Progenitor cell of endocrine pancreas (in vitro differentiated cells): Measurements from ENCODE around the gene RNU2-63P. TPM values are rescaled to one million over a fixed set of nuclear protein-coding genes. Genes with fewer than 3 reads are reported as not detected.
"Not testable (repeated sequence)": the region's sequence is repeated elsewhere in the genome, so short reads cannot be mapped to it uniquely, and the experiment has no call there.

ENCODE experiments used
- DNase-seq: peaks from one replicate; pipeline ENCODE4 v3.0.0; 2021; ENCODE audit warnings: low spot score; ENCODE audit not compliant: unreplicated experiment
- H3K27ac Mint-ChIP-seq: 2 replicates; pipeline ENCODE4 v1.8.0; 2021; ENCODE audit warnings: mild to moderate bottlenecking, moderate library complexity, mixed read lengths
- H3K27me3 Mint-ChIP-seq: 2 replicates; pipeline ENCODE4 v1.8.0; 2021; ENCODE audit warnings: mixed read lengths
- H3K36me3 Mint-ChIP-seq: 2 replicates; pipeline ENCODE4 v1.8.0; 2022; ENCODE audit warnings: mixed read lengths; ENCODE audit not compliant: insufficient read depth
- H3K4me1 Mint-ChIP-seq: 2 replicates; pipeline ENCODE4 v1.8.0; 2021; ENCODE audit warnings: low read depth, mixed read lengths
- H3K4me3 Mint-ChIP-seq: 2 replicates; pipeline ENCODE4 v1.8.0; 2021; ENCODE audit warnings: low read depth, mild to moderate bottlenecking, moderate library complexity, mixed read lengths
- H3K9me3 Mint-ChIP-seq: 2 replicates; pipeline ENCODE4 v1.8.0; 2021; ENCODE audit warnings: low read depth, mixed read lengths
- CTCF ChIP-seq: fragments of 200-600 bp; sonication (generic); IDR thresholded peaks from one replicate; pipeline ENCODE4 v1.5.0; 2021; ENCODE audit warnings: antibody characterized with exemption, mild to moderate bottlenecking; ENCODE audit not compliant: unreplicated experiment
- total RNA-seq: library from RNA; stranded (reverse); gene quantifications from 2 replicates; pipeline ENCODE4 v1.2.1, GENCODE V29; 2021

The RNU2-63P gene
- total RNA-seq, 1 donor from 2014 or later: 2.8 TPM

DNA sequence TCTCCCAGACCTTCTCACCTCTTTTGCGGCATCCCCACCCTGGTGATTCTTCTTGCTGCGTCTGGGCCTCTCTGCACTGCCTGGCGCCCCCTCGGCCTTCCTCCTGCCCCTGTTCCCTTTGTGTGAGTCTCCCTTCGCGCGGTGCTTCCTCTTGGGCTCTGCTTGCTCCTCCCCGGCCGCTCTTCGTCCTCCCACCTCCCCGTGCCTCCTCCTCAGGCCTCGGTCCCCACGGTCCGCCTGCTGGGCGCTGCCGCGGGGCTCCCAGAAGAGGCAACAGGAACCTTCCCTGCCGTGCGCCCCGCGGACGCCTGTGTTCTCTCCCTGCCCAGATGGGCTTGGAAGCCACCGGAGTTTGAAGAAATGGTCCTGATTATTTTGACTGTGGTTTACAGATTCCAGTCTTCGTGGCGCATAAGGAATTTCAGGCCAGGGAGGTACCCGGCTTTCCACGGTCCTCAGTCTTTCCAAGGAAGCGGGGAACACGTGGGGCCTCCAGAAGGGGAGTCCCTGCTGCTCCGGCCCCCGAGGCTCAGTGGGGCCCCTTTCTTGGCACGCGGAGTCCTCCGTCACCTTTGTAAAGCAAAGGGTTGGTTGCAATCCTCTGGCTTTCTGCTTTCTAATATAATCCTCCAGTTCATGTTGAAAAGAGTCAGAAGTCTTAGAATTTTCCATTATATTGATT, 13.1 kb downstream of the RNU2-63P start:
- Mint-ChIP-seq H3K9me3 (no peaks in the 10 kb centered on the region), H3K4me3 (no peak overlapping the region), H3K36me3 (no peaks in the 10 kb centered on the region), H3K27me3 (peaks cover 8% of the 10 kb centered on the region), H3K27ac (no peak overlapping the region), H3K4me1 (peaks cover 2% of the 10 kb centered on the region)
- no peak for DNase-seq
- TF ChIP-seq CTCF: no peak

DNA sequence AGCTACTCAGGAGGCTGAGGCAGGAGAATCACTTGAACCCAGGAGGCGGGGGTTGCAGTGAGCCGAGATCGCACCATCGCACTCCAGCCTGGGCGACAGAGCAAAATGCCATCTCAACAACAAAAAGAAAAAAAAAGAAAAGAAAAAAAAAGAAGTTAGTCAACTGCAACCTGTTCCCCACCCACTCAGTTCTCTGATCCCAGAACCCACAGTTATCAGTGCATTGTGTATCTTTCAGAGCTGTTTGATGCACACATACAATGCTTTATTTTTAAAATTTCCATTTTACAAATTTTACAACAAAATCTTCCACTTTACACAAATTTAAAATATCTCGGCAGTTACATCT, 14.0 kb downstream of the RNU2-63P start:
- H3K9me3 Mint-ChIP-seq: no peaks in the 10 kb centered on the region
- no peak for DNase-seq
- peaks cover 8% of the 10 kb centered on the region for H3K27me3 Mint-ChIP-seq
- H3K36me3 Mint-ChIP-seq: no peaks in the 10 kb centered on the region
- TF ChIP-seq CTCF: no peak
- H3K4me1 Mint-ChIP-seq: peaks cover 2% of the 10 kb centered on the region
- no peak overlapping the region for H3K4me3 Mint-ChIP-seq
- no peak overlapping the region for H3K27ac Mint-ChIP-seq

DNA sequence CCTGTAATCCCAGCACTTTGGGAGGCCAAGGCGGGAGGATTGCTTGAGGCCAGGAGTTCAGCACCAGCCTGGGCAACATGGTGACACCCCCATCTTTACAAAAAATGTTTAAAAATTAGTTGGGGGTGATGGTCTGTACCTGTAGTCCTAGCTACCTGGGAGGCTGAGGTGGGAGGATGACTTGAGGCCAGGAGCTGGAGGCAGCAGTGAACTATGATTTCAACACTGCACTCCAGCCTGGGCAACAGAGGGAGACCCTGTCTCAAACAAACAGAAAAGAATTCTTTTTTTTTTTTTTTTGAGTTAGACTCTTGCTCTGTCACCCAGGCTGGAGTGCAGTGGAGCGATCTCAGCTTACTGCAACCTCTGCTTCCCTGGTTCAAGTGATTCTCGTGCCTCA, 15.9 kb downstream of the RNU2-63P start:
- DNase-seq, H3K36me3 Mint-ChIP-seq, H3K27ac Mint-ChIP-seq, H3K9me3 Mint-ChIP-seq, H3K4me1 Mint-ChIP-seq, H3K4me3 Mint-ChIP-seq, H3K27me3 Mint-ChIP-seq: not testable (repeated sequence)

- Mint-ChIP-seq H3K9me3 (no peaks in the 10 kb centered on the region), H3K4me1 (peaks cover under 1% of the 10 kb centered on the region), H3K27ac (no peak overlapping the region), H3K4me3 (no peak overlapping the region), H3K27me3 (no peaks in the 10 kb centered on the region), H3K36me3 (no peaks in the 10 kb centered on the region)
- no peak for TF ChIP-seq CTCF
- DNase-seq: no peak
Observed at GRCh38 chr2:87996570-87996969, 19.8 kb downstream of the RNU2-63P start.

DNA sequence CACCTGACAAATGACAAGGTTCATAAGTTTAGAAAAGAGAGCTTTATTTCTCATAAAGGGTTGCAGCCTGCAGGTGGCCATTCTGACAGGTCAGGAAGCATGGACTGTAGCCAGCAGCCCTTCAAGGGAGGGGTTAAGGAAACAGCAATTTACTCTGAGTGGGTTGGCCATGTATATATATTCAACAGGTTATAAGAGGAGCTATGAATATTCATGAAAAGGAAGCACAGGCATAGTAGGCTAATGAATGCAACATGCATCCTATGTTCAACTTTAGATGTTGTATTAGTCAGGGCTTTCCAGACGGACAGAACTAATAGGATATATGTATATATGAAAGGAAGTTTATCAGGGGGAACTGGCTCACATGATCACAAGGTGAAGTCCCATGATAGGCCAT, 20.6 kb downstream of the RNU2-63P start:
- no peak for TF ChIP-seq CTCF
- Mint-ChIP-seq H3K36me3 (no peaks in the 10 kb centered on the region), H3K27me3 (no peaks in the 10 kb centered on the region), H3K4me3 (no peak overlapping the region), H3K4me1 (no peaks in the 10 kb centered on the region), H3K27ac (no peak overlapping the region), H3K9me3 (no peaks in the 10 kb centered on the region)
- no peak for DNase-seq

- not testable (repeated sequence) for H3K4me3 Mint-ChIP-seq, H3K36me3 Mint-ChIP-seq, H3K4me1 Mint-ChIP-seq, H3K27me3 Mint-ChIP-seq, H3K27ac Mint-ChIP-seq, H3K9me3 Mint-ChIP-seq, DNase-seq
Observed at GRCh38 chr2:87994304-87994850, 22.0 kb downstream of the RNU2-63P start.

- H3K9me3 Mint-ChIP-seq, H3K36me3 Mint-ChIP-seq, H3K27me3 Mint-ChIP-seq, H3K4me1 Mint-ChIP-seq, DNase-seq, H3K4me3 Mint-ChIP-seq, H3K27ac Mint-ChIP-seq: not testable (repeated sequence)
Observed at GRCh38 chr2:87992569-87992968, 23.8 kb downstream of the RNU2-63P start.

DNA sequence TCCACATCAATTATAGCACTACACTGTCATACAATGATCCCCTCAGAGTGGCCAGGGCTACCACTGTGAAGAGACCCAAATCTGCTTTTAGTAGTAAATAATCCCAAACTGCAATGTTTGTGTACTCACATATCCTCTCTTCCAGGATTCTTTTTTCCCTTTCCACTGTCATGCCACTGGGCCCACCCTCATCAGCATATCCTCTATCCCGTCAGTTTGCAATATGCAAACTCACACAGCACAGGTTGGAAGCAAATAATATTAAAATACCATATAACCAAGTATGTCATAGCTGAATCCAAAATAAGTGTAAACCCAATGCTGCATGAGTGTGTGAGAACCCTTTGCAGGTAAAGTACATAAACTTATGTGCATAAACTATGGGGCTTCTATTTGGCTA, 28.9 kb downstream of the RNU2-63P start:
- H3K27ac Mint-ChIP-seq, H3K36me3 Mint-ChIP-seq, H3K4me3 Mint-ChIP-seq, H3K27me3 Mint-ChIP-seq, H3K4me1 Mint-ChIP-seq, DNase-seq, H3K9me3 Mint-ChIP-seq: not testable (repeated sequence)

- not testable (repeated sequence) for DNase-seq, H3K36me3 Mint-ChIP-seq, H3K4me3 Mint-ChIP-seq, H3K27me3 Mint-ChIP-seq, H3K27ac Mint-ChIP-seq, H3K9me3 Mint-ChIP-seq, H3K4me1 Mint-ChIP-seq
Observed at GRCh38 chr2:87985902-87986301, 30.4 kb downstream of the RNU2-63P start.

DNA sequence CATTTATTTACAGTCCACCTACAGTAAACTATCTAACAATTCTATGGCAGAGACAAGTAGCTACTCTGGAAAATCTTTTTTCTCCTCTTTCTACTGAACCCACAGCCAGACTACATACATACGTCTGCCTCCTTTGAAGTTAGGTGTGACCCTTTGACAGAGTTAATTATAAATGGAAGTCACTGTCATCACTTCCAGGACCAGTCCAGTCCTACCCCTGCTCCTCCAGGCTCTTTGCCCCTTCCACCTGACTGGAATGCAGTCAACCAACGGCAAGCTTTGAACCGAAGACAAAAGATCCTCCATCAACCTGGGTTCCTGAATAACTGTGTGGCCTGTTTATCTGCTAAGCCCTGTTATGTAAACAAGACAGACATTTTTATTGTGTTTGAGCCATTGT, 35.2 kb downstream of the RNU2-63P start:
- not testable (repeated sequence) for H3K27me3 Mint-ChIP-seq, H3K4me1 Mint-ChIP-seq, H3K36me3 Mint-ChIP-seq, H3K4me3 Mint-ChIP-seq, H3K9me3 Mint-ChIP-seq, H3K27ac Mint-ChIP-seq, DNase-seq
